Activated T-cell treated with anti-CD3 and anti-CD28 coated beads, Interleukin-2, amount 50 U/mL, for 48 hours (primary cell): ENCODE measurements around the gene NME7.

ENCODE experiments used
- DNase-seq, 2 experiments: peaks; one replicate each; pipeline ENCODE4 v3.0.0-alpha.2; 2020

The NME7 gene

DNA sequence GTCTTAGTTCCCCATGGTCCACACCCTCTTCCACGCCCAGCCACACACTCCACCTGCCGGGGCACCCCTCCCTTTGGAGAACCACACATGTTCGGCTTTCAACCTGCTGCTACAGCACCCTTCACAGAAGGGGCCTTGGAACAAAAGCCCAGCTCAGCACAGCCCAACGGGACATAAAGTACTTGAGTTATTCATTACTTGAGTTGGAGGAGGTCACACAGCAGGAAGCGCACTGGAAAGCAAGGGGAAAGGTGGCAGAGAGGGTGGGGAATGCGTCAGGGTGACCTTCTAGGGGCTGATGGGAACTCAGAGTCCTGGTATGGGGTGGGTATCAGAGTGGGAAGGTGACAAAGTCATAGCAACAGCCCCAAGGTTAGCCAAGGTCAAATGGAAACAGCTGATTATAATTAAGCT is 264.1 kb downstream of the NME7 start:
- DNase-seq, result no peak

GRCh38 chr1:169103002-169103401 is 264.6 kb downstream of the NME7 start:
- DNase-seq, result no peak

GRCh38 chr1:169102567-169102966 is 265.0 kb downstream of the NME7 start:
- no peak for DNase-seq

DNA sequence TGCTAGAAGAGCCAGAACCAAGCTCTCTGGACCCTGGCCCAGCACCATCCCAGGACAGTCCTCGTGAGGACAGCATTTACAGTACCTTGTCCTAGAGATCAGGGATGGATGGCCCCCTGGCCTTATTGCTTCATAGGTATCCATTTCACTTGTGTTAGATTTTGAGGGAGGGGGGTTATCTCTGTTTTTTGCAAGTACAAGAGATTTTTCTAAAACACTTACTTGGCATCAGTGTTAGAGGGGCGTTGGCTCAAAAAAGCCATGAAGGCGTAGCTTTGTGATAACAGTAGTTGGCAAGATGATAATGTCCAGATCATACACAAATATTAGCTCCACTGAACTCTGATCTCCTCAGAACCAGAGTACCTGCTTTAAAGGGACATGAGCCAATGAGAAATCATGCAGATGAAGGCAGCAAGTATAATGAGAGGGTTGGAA is 266.9 kb downstream of the NME7 start:
- no peak for DNase-seq

- DNase-seq, result no peak
Observed at GRCh38 chr1:169100208-169100607, 267.4 kb downstream of the NME7 start.

DNA sequence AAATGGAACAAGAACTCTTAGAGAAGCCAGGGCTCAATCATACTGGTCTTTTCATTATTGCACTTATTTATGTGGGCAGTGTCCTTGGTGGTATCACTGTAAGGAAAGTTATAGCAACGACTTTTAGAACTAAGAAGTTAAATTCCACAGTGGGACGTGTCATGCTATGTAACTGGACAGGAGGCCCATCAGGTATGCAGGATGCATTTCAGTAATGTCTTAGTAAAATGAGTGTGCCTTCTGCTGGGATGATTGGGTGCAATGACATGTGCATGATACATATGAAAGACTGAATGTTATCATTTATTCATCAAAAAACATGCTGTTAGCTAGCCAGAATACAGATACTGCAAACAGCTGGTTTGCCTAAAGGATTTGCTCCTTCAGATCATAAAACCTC is 268.0 kb downstream of the NME7 start:
- no peak for DNase-seq

DNA sequence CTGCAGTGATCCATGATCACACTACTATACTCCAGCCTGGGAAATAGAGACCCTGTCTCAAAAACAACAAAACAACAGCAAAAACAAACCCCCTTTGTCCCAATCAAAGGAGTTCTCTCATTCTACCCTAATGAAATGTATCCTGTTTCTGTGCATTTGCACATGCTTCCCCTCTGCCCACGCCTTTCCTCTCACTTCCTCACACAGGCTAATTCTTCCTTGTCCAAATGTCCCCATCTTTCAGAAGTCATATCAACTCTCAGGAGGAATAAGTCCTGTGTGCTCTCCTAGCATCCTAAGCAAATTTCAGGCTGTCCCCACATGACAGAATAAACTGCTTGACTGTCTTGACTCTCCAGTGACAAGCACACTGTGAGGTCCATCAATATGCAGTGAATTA is 269.2 kb downstream of the NME7 start:
- DNase-seq, result no peak

GRCh38 chr1:169094897-169095569 is 272.6 kb downstream of the NME7 start:
- DNase-seq, result no peak

DNA sequence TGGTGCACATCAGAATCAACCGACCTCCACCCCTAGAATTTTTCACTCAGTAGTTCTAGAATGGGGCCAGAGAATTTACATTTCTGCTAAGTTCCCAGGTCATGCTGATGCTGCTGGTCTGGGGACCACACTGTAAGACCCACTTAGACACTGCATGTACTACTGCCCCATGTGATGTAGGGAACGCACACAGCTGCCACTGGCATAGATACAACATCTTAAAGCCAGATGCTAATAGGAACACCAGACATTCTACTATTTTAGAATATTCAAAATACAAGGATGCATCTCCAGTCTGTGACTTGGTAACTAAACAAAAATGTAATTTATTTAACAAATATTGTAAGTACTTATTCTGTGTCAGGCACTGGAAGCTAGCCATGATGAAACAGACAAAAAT is 275.2 kb downstream of the NME7 start:
- no peak for DNase-seq

DNA sequence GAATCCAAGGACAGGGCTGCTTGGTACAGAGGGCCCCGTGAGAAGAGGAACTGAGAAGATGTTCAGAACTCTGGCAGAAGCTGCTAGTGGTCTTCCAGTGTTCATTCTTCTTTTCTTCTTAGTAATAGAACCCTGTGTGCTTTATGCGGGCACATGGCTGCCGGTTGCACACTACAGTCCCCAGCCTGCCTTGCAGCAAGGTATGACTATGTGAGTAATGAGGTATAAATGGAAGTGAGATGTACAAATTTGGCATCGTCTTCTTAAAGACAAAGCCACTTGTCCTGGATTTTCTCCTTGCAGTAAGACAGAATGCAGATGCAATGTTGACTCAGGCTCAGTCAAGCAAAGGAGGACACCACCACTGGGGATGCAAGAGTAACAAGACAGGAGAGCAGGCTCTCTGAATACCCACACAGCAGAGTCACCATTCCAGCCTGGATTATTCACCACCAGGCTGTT is 276.1 kb downstream of the NME7 start:
- no peak for DNase-seq

- no peak for DNase-seq
Observed at GRCh38 chr1:169090900-169091311, 276.7 kb downstream of the NME7 start.

GRCh38 chr1:169090308-169090899 is 277.2 kb downstream of the NME7 start:
- no peak for DNase-seq

DNA sequence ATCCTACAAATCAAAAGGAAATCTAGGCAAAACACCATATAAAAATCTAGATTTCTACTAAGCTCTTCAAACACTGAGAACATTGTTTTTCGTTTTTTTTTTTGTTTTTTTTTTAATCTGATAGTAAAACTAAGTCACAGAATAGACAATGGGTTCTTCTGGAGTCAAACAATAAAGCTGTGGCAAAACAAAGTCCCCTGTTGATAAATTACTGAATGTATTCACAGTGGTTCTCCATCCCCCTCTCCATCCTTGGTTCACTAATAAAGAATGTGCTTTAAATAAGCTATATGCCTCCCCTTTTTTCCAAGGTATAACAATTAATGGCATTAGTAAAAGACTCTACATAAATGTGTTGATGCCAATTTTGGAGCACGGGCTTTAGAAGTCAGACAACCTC is 277.8 kb downstream of the NME7 start:
- DNase-seq, result no peak

DNA sequence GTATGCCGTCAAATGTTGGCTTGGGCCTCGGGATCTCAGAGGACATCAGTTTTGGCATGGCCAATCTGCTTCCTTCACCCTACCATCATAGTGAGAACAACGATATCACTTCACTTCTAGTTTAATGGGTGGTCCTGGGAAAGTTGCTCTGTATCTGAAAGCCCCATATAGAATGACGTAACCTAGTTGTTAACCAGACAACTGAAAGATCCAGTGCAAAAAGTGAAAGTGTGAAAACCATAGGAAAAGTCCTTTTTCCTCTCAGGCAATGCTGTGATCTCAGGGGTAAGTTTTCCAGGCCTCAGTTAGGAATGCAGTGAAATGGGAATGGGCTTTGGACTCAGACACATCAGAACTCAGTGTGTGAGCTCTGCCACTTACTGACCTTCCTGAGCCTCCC is 279.7 kb downstream of the NME7 start:
- DNase-seq, result no peak

GRCh38 chr1:169086603-169087455 is 280.8 kb downstream of the NME7 start:
- no peak for DNase-seq

DNA sequence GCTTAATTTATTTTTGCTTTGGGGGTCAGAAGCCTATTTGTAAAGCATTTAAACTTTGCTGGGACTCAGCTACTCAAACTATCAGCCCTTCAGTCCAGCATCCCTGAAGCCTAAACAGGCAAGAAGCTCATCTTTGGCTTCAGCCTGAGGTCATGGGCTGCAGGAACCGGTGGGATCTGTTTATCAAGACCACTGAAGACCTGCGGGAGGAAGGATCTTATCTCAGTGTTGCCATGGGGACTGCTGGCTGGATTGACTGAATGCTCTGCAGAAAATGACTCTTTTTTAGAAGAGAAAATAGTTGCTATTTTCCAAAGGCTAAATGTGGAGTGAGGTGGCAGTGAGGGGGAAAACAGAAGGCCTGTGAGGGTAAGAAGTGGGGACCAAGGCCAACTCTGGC is 281.7 kb downstream of the NME7 start:
- DNase-seq, result no peak
